AG04450 (cell line): Measurements from ENCODE around the gene STK11IP. TPM values are rescaled to one million over a fixed set of nuclear protein-coding genes. Genes with fewer than 3 reads are reported as not detected.

Source experiments
- CTCF ChIA-PET: fragments of 300-600, 350-600 bp; formaldehyde crosslinking; extraction: SDS; loops from one replicate; lab custom pipeline; 2022; ENCODE audit warnings: antibody characterized with exemption, inconsistent platforms; lab: Charles Lee
- POLR2A ChIA-PET: fragments of 350-600 bp; formaldehyde crosslinking; extraction: SDS; loops from one replicate; lab custom pipeline; 2021; ENCODE audit warnings: antibody characterized with exemption, inconsistent platforms; lab: Yijun Ruan, JAX
- DNase-seq: peaks from one replicate; pipeline ENCODE4 v3.0.0-alpha.2; 2011; ENCODE audit warnings: low read depth, low spot score
- H3K27ac ChIP-seq: one replicate; pipeline ENCODE4 v1.5.1; 2012; ENCODE audit warnings: low read depth, low read length, control low read depth
- H3K27me3 ChIP-seq: one replicate; pipeline ENCODE4 v1.6.0; 2012; ENCODE audit warnings: low read length; ENCODE audit not compliant: control insufficient read depth, insufficient read depth
- H3K4me3 ChIP-seq: 2 replicates; pipeline ENCODE4 v1.5.1; 2011; ENCODE audit warnings: mild to moderate bottlenecking, low read depth, low read length, control low read depth
- H3K9me3 ChIP-seq: 2 replicates; pipeline ENCODE4 v1.5.1; 2012; ENCODE audit warnings: low read length; ENCODE audit not compliant: control insufficient read depth, insufficient read depth
- polyA plus RNA-seq: library from polyadenylated mRNA; depleted of rRNA; stranded (reverse); fragments of >200 nt; gene quantifications from 2 replicates; pipeline ENCODE4 v1.2.3, GENCODE V29; 2011
- TF ChIP-seq, protein P1 (sequence below): IDR thresholded peaks from 2 replicates; pipeline ENCODE4 v1.5.1; 2011; ENCODE audit warnings: low read depth, low read length, control low read depth, inconsistent platforms

Gene STK11IP
- polyA plus RNA-seq, 1 experiment: 7.7 TPM

DNA sequence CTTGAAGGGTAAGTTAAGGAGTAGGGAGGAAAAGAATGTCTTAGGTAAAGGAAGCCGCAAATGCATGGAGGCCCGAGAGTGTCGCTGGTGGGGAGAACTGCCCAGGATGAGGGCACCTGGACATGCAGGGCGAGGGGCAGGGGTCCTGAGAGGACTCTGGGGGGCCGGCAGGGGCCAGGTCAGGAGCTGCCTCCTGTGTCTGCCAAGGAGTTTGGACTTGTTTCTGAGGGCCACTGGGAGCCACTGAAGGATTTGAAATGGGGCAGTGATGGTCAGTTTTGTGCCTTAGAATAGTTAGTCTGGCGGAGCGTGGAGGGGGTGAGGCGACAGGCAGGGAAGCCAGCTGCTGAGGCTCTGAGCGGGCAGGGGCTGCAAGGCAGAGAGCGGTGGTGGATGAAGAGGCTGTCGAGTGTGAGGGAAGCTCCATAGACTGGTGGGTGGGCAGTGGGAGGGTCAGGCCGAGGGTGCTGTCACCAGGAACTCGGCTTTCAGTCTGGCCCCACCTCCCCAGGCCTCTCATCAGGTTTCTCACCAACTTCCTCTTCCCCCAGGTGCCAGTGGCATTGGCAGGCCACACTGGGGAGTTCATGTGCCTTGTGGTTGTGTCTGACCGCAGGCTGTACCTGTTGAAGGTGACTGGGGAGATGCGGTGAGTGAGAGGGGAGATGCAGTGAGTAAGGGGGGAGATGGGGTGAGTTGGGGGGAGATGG, 15.1 kb downstream of the STK11IP start:
- Histone ChIP-seq H3K4me3 (no peak overlapping the region), H3K9me3 (no peaks in the 10 kb centered on the region), H3K27ac (no peak overlapping the region), H3K27me3 (no peaks in the 10 kb centered on the region)
- CTCF ChIA-PET: no interaction called here
- POLR2A ChIA-PET: interaction anchor here (0.6 to 0.8 kb wide), 2 partner anchors 8 to 10 kb away, joined by 3 to 7 read pairs; no protein-coding TSS in a partner anchor
- no peak for DNase-seq
- TF ChIP-seq, protein P1, sequence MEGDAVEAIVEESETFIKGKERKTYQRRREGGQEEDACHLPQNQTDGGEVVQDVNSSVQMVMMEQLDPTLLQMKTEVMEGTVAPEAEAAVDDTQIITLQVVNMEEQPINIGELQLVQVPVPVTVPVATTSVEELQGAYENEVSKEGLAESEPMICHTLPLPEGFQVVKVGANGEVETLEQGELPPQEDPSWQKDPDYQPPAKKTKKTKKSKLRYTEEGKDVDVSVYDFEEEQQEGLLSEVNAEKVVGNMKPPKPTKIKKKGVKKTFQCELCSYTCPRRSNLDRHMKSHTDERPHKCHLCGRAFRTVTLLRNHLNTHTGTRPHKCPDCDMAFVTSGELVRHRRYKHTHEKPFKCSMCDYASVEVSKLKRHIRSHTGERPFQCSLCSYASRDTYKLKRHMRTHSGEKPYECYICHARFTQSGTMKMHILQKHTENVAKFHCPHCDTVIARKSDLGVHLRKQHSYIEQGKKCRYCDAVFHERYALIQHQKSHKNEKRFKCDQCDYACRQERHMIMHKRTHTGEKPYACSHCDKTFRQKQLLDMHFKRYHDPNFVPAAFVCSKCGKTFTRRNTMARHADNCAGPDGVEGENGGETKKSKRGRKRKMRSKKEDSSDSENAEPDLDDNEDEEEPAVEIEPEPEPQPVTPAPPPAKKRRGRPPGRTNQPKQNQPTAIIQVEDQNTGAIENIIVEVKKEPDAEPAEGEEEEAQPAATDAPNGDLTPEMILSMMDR: no peak

DNA sequence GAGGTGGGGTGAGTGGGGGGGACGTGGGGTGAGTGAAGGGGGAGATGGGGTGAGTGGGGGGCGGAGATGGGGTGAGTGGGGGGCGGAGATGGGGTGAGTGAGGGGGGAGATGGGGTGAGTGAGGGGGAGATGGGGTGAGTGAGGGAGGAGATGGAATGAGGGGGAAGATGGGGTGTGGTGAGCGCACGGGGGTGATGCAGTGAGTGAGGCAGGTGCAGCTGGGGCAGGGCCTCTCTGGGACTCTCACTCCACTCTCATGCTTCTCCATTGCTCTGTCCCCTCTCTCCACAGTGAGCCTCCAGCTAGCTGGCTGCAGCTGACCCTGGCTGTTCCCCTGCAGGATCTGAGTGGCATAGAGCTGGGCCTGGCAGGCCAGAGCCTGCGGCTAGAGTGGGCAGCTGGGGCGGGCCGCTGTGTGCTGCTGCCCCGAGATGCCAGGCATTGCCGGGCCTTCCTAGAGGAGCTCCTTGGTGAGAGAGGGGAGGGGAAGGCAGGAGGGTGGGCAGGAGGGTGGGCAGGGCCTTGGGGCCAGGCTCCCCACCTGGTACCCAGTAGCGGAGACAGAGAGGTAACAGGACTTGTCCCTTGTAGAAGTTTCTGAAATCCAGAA, 15.9 kb downstream of the STK11IP start:
- POLR2A ChIA-PET: interaction anchor here (0.5 kb wide), 1 partner anchor 841 kb away, joined by 3 read pairs; no protein-coding TSS in a partner anchor
- CTCF ChIA-PET: no interaction called here
- TF ChIP-seq, protein P1: no peak
- no peaks in the 10 kb centered on the region for H3K27me3 ChIP-seq
- H3K27ac ChIP-seq: no peak overlapping the region
- H3K9me3 ChIP-seq: no peaks in the 10 kb centered on the region
- H3K4me3 ChIP-seq: no peak overlapping the region
- no peak for DNase-seq

DNA sequence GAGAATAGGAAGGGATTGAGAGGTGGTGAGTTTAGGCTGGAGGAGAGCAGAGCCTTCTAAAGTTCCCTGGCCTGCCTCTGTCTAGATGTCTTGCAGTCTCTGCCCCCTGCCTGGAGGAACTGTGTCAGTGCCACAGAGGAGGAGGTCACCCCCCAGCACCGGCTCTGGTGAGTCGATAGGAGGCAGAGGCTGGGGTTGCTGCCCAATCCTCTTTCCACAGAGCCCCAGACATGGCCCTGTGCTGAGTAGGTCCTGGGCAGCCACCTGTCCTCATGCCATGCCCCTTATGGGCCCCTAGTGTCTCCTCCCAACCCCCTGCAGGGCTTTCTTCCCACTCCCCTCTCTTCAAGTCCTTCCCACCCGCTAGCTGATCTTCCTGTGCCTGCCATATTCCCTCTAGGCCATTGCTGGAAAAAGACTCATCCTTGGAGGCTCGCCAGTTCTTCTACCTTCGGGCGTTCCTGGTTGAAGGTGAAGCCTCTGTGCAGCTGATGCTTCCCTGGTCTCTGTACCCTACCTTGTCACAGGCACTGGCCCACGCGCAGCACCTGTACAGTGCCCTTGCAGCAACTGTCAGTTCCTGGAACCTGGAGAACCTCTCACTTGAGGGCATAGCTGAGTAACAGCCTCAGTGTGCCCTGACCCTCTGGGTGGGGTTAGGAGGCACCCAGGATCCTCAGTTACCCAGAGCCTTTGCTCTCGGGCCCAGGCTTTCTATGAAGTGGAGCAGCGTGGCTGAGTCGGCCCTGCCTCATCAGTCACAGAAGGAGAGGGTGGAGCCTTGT, 16.6 kb downstream of the STK11IP start:
- POLR2A ChIA-PET: no interaction called here
- CTCF ChIA-PET: no interaction called here
- TF ChIP-seq, protein P1: no peak

DNA sequence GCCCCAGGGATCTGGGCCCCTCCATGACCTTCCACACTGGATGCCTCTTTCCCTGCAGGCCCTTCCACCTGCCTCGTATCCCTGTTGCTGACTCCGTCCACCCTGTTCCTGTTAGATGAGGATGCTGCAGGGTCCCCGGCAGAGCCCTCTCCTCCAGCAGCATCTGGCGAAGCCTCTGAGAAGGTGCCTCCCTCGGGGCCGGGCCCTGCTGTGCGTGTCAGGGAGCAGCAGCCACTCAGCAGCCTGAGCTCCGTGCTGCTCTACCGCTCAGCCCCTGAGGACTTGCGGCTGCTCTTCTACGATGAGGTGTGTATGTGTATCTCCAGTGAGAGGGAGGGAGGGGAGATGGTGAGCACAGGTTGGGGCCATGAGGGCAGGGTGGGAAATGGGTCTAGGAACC, 17.4 kb downstream of the STK11IP start:
- POLR2A ChIA-PET: no interaction called here
- Histone ChIP-seq H3K4me3 (no peak overlapping the region), H3K27ac (no peak overlapping the region), H3K9me3 (no peaks in the 10 kb centered on the region), H3K27me3 (no peaks in the 10 kb centered on the region)
- CTCF ChIA-PET: no interaction called here
- no peak for DNase-seq
- TF ChIP-seq, protein P1: no peak

More for the DNA sequence above, 16.6 kb downstream of the STK11IP start:
- no peak for DNase-seq
- Histone ChIP-seq H3K27ac (no peak overlapping the region), H3K9me3 (no peaks in the 10 kb centered on the region), H3K27me3 (no peaks in the 10 kb centered on the region), H3K4me3 (no peak overlapping the region)
